Astrocyte (in vitro differentiated cells and primary cell): ENCODE data around the gene SLC12A8.

ENCODE experiments used
- CTCF ChIP-seq: IDR thresholded peaks from 2 replicates; pipeline ENCODE4 v1.5.1; 2011; ENCODE audit warnings: low read depth, mild to moderate bottlenecking, inconsistent platforms, low read length, moderate library complexity; ENCODE audit not compliant: insufficient read depth
- EZH2 ChIP-seq: IDR thresholded peaks from 2 replicates; pipeline ENCODE4 v1.6.1; 2012; ENCODE audit warnings: mild to moderate bottlenecking, low read length, inconsistent platforms; ENCODE audit not compliant: insufficient read depth

GRCh38 chr3:125146626-125147490, 65.7 kb downstream of the SLC12A8 start:
- TF ChIP-seq CTCF, result no peak
- no peak for TF ChIP-seq EZH2
